Adipose tissue (tissue), 3 donors: ENCODE data around the gene VEPH1. TPM values are rescaled to one million over a fixed set of nuclear protein-coding genes. Genes with fewer than 3 reads are reported as not detected.

ENCODE experiments used
- H3K27ac ChIP-seq: one replicate; pipeline ENCODE4 v1.5.1; 2013; ENCODE audit warnings: low read depth, low read length
- WGBS, 3 donors: extraction: QIAGEN DNeasy Blood & Tissue Kit; methylation state at CpG; one replicate each; pipeline ENCODE4 v1.1.7; 2013; 5-methylcytosine and 5-hydroxymethylcytosine counted together
- polyA plus RNA-seq, 3 donors: library from polyadenylated mRNA; stranded (reverse); fragments of 200-250 nt; gene quantifications; one replicate each; pipeline ENCODE4 v1.2.3, GENCODE V29; 2013
- donor health status: healthy with polysubstance abuse.
- donor health status: Bipolar disorder and iron deficiency.
- donor health status: healthy.

The VEPH1 gene
- polyA plus RNA-seq, 3 donors: 1.8 to 6.4 (median 5.3) TPM

- H3K27ac ChIP-seq: no peak overlapping the region
- WGBS, 3 donors: 70 to 79% (median 78%) methylated on average over 2 of the region's 2 CpGs
These were observed 196.7 kb downstream of the VEPH1 start for GRCh38 chr3:157306502-157306901.

- WGBS, 3 donors: 86 to 98% (median 89%) methylated on average over 4 of the region's 4 CpGs
These were observed 197.8 kb downstream of the VEPH1 start for GRCh38 chr3:157305392-157305791.

GRCh38 chr3:157301755-157302154 lies 201.5 kb downstream of the VEPH1 start:
- H3K27ac ChIP-seq: no peak overlapping the region
- 76 to 87% (median 82%) methylated on average over 2 of the region's 2 CpGs for WGBS, 3 donors

More at GRCh38 chr3:157305392-157305791, 197.8 kb downstream of the VEPH1 start:
- H3K27ac ChIP-seq: no peak overlapping the region

GRCh38 chr3:157300981-157301663 lies 202.1 kb downstream of the VEPH1 start:
- no peak overlapping the region for H3K27ac ChIP-seq
- WGBS, 3 donors: 79 to 87% (median 80%) methylated on average over 9 of the region's 9 CpGs

- 71 to 81% (median 75%) methylated on average over 2 of the region's 2 CpGs for WGBS, 3 donors
- no peak overlapping the region for H3K27ac ChIP-seq
These were observed 203.1 kb downstream of the VEPH1 start for GRCh38 chr3:157300094-157300493.

GRCh38 chr3:157297328-157297915 lies 205.8 kb downstream of the VEPH1 start:
- 85 to 96% (median 96%) methylated on average over 6 of the region's 6 CpGs for WGBS, 3 donors
- no peak overlapping the region for H3K27ac ChIP-seq

- H3K27ac ChIP-seq: no peak overlapping the region
These were observed 208.3 kb downstream of the VEPH1 start for GRCh38 chr3:157294953-157295352.

- 19 to 49% (median 23%) methylated on average over 1 of the region's 1 CpG for WGBS, 3 donors
- no peak overlapping the region for H3K27ac ChIP-seq
These were observed 208.7 kb downstream of the VEPH1 start for GRCh38 chr3:157294491-157294890.

GRCh38 chr3:157290766-157291165 lies 212.4 kb downstream of the VEPH1 start:
- WGBS, 3 donors: 45 to 68% (median 67%) methylated on average over 2 of the region's 2 CpGs
- H3K27ac ChIP-seq: no peak overlapping the region

- H3K27ac ChIP-seq: no peak overlapping the region
- 80 to 88% (median 86%) methylated on average over 2 of the region's 2 CpGs for WGBS, 3 donors
These were observed 217.2 kb downstream of the VEPH1 start for GRCh38 chr3:157285966-157286365.

- 91 to 95% (median 93%) methylated on average over 4 of the region's 4 CpGs for whole genome bisulfite sequencing, 3 donors
- H3K27ac ChIP-seq: no peak overlapping the region
These were observed 218.1 kb downstream of the VEPH1 start for GRCh38 chr3:157285141-157285540.

GRCh38 chr3:157284688-157285087 lies 218.5 kb downstream of the VEPH1 start:
- no peak overlapping the region for H3K27ac ChIP-seq
- WGBS, 3 donors: 56 to 65% (median 63%) methylated on average over 1 of the region's 1 CpG

- 38 to 78% (median 45%) methylated on average over 5 of the region's 5 CpGs for WGBS, 3 donors
- H3K27ac ChIP-seq: no peak overlapping the region
These were observed 220.7 kb downstream of the VEPH1 start for GRCh38 chr3:157282261-157283191.

GRCh38 chr3:157280786-157281185 lies 222.4 kb downstream of the VEPH1 start:
- H3K27ac ChIP-seq: no peak overlapping the region
- WGBS, 3 donors: 59 to 75% (median 75%) methylated on average over 2 of the region's 2 CpGs

GRCh38 chr3:157280354-157280753 lies 222.9 kb downstream of the VEPH1 start:
- no peak overlapping the region for H3K27ac ChIP-seq

GRCh38 chr3:157279237-157279636 lies 224.0 kb downstream of the VEPH1 start:
- WGBS, 3 donors: 94 to 100% (median 98%) methylated on average over 1 of the region's 1 CpG
- no peak overlapping the region for H3K27ac ChIP-seq

GRCh38 chr3:157276801-157277200 lies 226.4 kb downstream of the VEPH1 start:
- no peak overlapping the region for H3K27ac ChIP-seq
- WGBS, 3 donors: 84 to 93% (median 91%) methylated on average over 3 of the region's 3 CpGs

GRCh38 chr3:157275832-157276231 lies 227.4 kb downstream of the VEPH1 start:
- WGBS, 3 donors: 71 to 88% (median 72%) methylated on average over 2 of the region's 2 CpGs
- H3K27ac ChIP-seq: no peak overlapping the region

GRCh38 chr3:157274644-157275137 lies 228.5 kb downstream of the VEPH1 start:
- WGBS, 3 donors: 72 to 82% (median 80%) methylated on average over 2 of the region's 2 CpGs
- no peak overlapping the region for H3K27ac ChIP-seq
